GM18498 (cell line): Measurements from ENCODE around the gene BAZ1A.
A peak's percentile ranks its signal among the peaks of the same experiment; 100 is the strongest.
"Not testable (repeated sequence)": the region's sequence is repeated elsewhere in the genome, so short reads cannot be mapped to it uniquely, and the experiment has no call there.

Experiments
- ATAC-seq: cut with Tn5 transposase; IDR thresholded peaks from one replicate; pipeline ENCODE4 v1.9.1; 2021; ENCODE audit warnings: mild to moderate bottlenecking, moderate library complexity; ENCODE audit not compliant: unreplicated experiment

Gene BAZ1A

DNA sequence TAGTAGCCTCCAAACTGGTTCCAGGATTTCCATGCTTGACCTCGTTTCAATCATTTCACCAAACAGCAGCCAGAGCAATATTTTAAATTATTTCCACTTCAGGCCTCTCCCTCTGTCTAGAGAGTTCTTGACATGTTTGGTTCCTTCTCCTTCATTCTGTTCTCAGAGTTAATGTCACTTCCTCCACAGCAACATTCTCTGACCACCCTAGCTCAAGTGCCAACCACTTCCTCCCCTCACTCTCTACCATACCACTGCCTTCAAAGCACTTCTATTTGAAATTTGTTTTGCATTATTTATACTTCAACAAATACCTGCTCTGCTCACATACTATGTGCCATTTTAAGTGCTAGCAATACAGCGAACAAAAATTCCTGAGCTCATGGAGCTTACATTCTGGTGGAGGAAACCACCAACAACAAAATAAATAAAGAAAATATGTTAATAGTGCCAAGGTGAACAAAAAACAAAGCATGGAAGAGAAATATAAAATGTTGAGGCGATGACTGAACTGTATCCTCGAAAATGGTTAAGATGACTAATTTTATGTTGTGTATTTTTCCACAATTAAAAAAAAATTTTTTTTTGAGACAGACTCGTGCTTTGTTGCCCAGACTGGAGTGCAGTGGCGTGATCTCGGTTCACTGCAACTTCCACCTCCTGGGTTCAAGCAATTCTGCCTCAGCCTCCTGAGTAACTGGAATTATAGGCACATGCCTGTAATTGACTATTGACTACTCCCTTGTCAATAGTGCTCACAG is 17.3 kb downstream of the BAZ1A start:
- ATAC-seq, result no peak

DNA sequence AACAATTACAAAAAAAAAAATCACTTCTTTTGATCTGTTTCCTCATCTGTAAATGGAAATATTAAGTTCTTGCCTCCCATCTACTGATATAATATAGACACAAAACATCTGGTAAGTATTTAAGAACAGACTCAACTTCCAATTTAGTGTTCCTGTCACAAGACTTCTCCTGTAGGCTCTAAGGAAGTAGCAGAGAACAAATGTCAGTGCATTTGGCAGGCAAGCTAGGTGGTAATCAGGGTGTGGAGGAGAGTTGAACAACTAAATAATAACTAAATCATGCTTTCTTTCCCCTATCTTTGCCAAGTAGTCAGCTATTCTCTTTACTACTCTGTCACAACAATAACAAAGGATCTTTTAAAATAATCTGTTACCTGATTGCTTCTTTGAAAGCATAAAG is 22.1 kb downstream of the BAZ1A start:
- no peak for ATAC-seq

DNA sequence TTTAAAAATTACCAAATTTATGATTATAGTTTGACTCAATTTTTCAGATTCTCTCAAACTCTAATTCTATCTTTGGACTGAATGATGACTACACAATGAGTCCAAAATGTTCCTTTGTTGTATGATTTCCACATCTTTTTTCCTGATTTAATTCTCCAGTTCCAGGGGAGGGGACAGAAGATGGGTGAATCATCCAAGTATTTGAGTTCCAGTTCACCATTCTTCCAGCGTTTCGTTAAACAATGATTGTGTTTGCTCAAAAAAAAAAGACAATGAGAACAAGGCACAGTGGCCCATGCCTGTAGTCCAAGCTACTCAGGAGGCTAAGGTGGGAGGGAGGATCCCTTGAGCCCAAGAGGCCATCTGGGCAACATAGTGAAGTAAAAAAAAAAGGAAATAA is 23.8 kb downstream of the BAZ1A start:
- no peak for ATAC-seq

DNA sequence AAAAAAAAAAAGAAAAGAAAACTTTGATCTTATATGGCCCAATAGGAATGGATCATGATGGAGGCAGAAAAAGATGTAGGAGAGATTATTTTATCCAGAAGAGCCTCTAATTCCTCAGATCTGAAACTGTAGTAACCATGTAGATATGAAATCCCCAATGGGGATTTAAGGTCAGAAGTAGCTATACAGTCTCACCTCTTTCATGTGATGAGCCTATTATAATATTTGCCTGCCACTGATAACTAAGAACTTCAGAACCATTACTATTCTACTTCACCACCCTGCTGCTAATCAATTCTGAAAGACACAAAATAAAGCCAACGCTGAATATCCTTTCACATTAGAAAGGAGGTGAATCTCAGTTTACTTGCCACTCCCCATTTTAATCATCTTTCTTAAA is 29.3 kb downstream of the BAZ1A start:
- no peak for ATAC-seq

DNA sequence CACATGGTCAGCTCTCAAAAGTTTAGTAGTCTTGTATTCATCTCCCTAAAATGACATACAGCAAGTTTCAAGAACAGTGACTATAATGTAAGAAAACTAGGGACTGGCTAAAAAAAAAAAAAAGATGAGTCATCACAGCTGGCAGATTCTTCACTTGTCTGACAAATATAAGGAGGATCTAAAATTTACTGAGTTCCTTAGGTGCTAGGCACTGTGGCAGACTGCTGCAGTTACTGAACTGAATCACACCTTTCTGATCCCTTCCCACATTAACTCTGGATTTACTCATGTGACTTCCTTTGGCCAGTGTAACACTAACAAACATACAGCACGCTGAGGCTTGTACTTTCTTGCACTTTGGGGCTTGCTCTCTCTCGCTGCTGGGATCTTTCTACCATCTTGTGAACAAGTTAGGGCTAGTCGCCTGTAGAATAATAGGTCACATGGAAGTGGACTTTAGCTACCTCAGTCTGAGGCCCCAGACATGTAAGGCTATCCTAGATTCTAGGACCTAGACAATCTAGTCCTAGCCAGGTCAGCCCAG is 32.1 kb downstream of the BAZ1A start:
- ATAC-seq, result peak; percentile 72

DNA sequence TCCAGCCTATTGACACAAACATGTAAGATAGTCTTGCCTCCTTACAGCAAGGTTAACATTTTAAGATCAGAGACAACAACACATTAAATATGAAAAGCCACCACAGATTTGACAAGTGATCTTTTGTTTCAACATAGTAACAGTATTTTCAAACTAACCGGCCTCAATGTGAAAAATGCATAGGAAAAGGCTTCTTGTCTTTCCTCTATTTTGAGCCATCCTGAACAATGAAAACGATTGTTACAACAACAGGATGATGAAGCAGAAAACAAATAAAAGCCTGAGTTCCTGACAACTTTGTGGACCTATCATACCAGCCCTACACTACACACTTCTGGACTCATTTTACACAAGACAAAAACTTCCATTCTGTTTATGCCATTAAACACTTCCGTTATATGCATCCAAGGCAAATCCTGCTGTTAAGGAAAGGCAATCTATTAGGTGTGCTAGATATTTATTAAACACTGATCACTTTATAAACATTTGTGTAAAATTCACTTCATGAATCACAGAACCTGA is 37.3 kb downstream of the BAZ1A start:
- no peak for ATAC-seq

DNA sequence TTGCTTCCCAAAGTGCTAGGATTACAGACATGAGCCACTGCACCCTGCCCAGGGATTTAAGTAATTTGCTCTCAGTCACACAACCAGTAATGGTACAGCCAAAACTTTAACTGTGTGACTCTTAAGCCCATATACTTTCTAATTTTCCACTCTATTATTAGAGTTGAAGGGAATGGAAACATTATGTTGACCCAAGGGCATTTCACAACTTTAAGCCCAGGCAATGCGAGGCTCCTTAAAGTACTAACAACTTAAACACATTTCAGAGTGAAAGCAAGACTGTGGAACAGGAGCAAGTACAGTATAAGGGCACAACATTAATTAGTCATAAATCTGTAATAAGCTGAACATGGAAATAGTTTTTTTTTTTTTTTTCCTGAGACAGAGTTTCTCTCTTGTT is 39.8 kb downstream of the BAZ1A start:
- ATAC-seq, result no peak

DNA sequence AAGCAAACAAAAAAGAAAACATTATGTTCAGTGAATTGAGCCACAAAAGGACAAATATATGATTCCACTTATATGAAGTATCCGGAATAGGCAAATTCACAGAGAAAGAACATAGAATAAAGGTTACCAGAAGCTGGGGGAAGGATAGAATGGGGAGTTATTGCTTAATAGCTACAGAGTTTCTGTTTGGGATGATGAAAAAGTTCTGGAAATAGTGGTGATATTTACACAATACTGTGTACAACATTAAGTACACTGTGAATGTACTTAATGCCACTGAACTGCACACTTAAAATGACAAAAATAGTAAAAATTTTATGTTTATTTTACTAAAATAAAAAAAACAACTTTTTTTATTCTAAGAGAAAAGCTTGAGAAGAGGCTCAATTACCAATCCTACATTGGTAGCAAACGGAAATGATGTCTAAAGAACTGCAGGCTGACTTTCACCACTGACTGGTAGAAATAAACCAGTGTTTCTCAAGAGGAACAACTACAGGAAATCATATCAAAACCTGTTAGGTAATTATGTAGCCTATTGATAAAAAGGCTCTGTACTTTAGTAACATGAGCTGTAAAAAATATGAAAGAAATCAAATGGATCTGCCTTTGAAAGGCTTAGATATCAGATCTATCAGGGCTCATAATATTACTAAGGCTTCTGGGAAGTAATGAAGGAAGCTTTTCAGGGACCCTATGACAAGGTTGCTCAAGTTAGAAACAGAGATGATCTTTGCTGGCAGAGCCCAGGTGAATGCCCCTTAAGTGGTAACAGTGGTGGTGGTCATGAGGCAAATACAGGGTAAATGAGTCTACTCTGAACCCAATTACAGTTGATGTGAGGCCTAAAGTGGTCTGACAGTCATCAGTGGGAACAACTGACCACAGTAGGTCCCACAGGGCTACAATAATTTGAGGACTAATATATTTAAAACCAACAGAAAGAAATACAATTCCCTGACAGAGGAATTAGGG is 41.3 kb downstream of the BAZ1A start:
- no peak for ATAC-seq

DNA sequence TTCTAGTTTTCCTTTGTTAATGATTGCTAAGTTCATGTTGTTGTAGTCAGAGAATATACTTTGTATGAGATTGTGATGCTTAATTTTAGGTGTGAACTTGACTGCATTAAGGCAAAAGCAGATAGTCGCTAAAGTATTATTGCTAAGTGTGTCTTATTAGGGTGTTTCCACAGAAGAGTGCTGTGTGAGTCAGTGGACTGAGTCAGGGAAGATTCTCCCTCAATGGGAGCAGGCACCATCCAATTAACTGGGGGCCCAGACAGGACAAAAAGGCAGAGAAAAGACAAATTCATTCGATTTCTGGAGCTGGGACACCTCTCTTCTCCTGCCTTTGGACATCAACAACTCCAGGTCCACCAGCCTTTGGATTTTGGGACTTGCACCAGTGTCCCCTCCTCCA is 48.5 kb downstream of the BAZ1A start:
- ATAC-seq, result no peak

DNA sequence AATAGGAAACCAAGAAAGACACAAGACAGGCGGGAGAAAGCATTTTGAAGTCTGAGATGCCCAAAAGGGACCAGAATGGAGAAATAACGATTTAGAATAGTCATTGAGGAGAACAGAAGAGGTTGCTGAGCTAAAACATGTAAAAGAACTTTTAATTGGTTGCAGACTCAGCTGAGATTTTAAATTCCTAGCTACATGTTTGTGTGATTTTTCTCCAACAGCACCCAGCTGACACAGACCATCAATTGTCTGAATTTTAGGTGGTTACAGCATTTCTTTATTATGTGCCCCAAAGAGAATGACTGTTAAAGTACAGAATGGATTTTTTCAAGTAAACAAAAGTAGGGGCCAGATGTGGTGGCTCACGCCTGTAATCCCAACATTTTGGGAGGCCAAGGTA is 50.3 kb downstream of the BAZ1A start:
- ATAC-seq, result no peak

DNA sequence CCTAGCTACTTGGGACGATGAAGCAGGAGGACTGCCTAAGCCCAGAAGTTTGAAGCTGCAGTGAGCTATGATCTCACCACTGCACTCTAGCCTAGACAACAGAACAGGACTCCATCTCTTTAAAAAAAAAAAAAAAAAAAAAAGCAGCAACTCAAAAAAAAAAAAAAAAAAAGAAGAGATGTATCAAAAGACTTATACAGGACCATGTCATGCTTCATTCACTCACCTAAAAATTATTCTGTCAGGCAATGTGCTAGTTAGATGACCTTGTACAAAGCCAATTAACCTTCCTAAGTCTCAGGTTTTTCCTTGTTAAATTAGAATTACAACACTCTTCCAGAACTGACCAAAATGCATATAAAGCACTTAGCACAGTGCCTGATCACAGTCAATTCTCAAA is 50.9 kb downstream of the BAZ1A start:
- ATAC-seq, result no peak

DNA sequence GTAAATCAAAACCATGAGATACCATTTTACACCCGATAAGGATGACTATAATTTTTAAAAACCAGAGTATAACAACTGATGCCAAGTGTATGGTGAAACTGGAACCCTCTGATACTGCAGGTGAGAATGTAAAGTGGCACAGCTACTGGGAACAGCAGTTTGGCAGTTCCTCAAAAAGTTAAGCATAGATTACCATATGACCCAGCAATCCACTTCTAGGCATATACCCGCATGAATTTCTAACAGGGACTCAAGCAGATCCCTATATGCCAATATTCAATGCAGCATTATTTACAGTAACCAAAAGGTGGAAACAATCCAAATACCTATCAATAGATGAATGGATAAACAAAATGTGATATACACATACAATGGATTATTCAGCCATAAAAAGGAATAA is 57.4 kb downstream of the BAZ1A start:
- no peak for ATAC-seq

DNA sequence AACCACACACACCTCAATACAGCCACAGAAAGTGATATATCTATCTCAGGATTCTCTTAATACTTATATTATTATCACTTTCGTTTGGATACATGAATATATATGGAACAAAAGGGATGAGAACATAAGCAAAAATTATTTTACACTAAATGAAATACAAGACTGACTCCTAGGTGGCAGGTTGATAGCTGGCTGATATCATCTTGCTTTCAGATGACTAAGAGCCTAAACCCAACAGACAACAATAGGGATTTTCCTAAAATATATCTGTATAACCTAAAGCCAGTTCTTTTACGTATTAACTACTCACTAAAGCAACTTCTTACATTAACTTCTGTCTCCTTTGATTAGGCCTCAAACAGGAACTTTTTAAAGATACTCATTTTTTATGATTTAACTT is 65.1 kb downstream of the BAZ1A start:
- ATAC-seq, result no peak

DNA sequence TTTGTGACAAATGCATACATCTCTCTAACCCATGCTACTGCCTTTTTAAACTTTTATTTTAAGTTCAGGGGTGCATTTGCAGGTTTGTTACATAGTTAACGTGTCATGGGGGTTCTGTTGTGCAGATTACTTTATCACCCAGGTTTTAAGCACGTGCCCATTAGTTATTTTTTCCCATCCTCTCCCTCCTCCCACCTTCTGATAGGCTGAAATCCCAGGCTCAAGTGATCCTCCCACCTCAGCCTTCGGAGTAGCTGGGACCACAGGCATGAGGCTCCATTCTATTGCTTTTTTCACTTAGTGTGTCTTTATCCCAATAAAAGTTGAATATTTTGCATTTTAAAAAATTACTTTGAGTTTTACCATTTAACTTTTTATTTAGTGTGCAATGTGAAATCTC is 68.9 kb downstream of the BAZ1A start:
- no peak for ATAC-seq

DNA sequence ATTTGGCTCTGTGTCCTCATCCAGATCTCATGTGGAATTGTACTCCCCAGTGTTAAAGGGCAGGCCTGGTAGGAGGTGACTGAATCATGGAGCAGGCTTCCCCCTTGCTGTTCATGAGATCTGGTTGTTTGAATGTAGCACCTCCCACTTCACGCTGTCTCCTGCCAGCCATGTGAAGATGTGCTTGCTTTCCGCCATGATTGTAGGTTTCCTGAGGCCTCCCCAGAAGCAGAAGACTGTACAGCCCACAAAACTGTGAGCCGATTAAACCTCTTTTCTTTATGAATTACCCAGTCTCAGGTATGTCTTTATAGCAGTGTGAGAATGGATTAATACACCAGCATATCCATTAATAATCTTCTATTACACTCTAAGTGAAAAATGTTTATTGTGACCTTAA is 70.2 kb downstream of the BAZ1A start:
- ATAC-seq, result no peak

DNA sequence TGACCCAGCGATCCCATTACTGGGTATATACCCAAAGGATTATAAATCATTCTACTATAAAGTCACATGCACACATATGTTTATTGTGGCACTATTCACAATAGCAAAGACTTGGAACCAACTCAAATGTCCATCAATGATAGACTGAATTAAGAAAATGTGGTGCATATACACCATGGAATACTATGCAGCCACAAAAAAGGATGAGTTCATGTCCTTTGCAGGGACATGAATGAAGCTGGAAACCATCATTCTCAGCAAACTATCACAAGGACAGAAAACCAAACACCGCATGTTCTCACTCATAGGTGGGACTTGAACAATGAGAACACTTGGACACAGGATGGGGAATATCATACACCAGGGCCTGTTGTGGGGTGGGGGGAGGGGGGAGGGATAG is 76.3 kb downstream of the BAZ1A start:
- ATAC-seq, result not testable (repeated sequence)

DNA sequence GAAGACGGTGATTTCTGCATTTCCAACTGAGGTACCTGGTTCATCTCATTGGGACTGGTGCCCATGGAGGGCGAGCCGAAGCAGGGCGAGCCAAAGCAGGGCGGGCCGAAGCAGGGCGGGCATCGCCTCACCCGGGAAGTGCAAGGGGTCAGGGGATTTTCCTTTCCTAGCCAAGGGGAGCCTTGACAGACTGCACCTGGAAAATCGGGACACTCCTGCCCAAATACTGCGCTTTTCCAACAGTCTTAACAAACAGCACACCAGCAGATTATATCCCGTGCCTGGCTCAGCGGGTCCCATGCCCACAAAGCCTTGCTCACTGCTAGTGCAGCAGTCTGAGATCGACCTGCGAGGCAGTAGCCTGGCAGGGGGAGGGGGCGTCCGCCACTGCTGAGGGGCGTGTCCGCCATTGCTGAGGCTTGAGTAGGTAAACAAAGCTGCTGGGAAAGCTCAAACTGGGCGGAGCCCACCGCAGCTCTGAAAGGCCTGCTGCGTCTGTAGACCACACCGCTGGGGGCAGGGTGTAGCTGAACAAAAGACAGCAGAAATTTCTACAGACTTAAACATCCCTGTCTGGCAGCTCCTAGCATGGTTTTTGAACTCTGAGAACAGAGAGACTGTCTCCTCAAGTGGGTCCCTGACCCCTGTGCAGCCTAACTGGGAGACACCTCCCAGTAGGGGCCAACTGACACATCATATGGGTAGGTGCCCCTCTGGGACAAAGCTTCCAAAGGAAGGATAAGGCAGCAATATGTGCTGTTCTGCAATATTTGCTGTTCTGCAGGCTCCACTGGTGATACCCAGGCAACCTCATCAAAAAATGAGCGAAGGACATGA is 77.2 kb downstream of the BAZ1A start:
- no peak for ATAC-seq

DNA sequence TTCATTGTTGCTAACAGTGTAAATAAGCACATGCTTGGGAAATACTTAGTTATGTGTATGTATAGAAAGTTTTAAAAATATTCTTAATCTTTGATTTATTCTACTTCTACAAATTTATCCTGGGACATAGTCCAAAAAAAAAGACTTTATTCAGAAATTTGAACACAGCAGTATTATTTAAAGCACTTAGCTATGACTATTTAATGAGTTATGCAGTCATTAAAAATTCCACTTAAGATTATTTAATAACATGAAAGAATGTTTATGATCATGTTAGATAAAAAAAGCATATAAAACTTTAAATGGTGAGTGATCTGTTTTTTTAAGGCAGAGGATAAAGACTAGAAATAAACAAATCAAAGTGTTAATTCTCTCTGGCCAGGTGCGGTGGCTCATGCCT is 78.3 kb downstream of the BAZ1A start:
- no peak for ATAC-seq

DNA sequence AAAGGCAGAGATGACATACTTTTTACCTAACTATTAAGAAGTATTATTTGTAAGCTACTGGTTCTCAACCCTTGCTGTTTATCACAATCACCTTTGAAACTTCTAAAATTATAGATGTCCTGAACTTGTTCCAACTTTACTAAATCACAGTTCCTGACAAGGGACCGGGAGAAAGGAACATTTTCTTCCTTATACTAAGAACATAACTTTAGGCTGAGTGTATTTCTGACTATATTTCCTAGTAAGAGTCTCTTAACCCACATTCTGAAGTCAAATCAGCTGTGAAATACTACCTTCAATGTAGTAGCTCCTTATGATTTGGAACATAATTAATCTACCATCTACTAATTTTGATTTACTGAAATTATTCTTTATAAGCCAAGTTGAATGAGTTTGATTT is 80.2 kb downstream of the BAZ1A start:
- ATAC-seq, result no peak

DNA sequence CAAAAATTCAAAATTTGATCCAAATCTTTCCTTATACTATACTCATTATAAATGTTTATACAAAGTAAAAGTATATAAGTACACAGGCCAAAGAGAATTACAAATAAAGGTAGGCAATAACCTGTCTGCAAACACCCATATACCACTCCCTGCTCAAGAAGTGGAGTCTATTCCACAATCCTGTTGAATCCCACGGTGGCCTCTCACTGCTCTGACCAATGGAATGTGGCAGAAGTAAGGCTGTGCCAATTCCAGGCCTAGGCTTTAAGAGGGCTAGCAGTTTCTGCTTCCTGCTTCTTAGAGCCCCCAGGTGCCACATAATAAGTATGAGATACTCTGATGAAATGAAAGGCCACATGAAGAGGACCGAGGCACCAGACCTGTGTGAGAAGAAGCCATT is 80.9 kb downstream of the BAZ1A start:
- no peak for ATAC-seq

DNA sequence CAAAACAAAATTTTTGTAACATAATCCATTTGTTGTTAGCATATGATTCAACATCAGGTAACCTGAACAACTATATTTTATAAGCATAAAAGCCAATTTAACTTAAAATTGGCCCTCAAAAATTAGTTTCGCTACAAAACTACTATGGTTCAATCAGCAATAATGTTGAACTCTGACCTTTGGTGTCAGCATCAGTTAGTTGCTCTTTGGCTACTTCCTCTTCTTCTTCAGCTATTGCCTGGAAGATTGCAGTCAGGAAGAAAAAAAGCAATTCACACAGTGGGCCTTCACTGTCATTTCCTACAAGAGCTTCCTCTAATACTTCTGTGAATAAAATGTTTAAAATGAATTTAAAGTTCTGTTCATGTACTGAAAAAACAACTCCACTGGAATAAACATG is 82.6 kb downstream of the BAZ1A start:
- no peak for ATAC-seq
